GM23248 (cell line): ENCODE data around the gene FAM221B.

Experiments
- EZH2 ChIP-seq: fragments of 200-600 bp; sonication (generic); IDR thresholded peaks from 2 replicates; pipeline ENCODE4 v1.6.1; 2018; ENCODE audit warnings: antibody characterized with exemption, mild to moderate bottlenecking; ENCODE audit not compliant: insufficient read depth, poor library complexity, severe bottlenecking
- EZH2phosphoT487 ChIP-seq: fragments of 200-600 bp; sonication (generic); IDR thresholded peaks from 2 replicates; pipeline ENCODE4 v1.6.1; 2018; ENCODE audit warnings: antibody characterized with exemption, moderate library complexity, mild to moderate bottlenecking, low read depth; ENCODE audit not compliant: insufficient read depth

GRCh38 chr9:35789541-35789940 is 39.0 kb downstream of the FAM221B start:
- TF ChIP-seq EZH2, result no peak
- no peak for TF ChIP-seq EZH2phosphoT487
